HepG2 (cell line): ENCODE results near the gene PSMA7. TPM values are rescaled to one million over a fixed set of nuclear protein-coding genes. Genes with fewer than 3 reads are reported as not detected.

ENCODE experiments used
- ATAC-seq: fragments of 200-7000 bp; cut with Tn5 transposase; 3 replicates; pipeline ENCODE4 v1.9.1; 2020; ENCODE audit warnings: mild to moderate bottlenecking, moderate library complexity
- BruUV-seq: library from RNA; stranded (reverse); fragments of 400-500 nt; replicated peaks from 2 replicates; lab custom pipeline; 2021; lab: Mats Ljungman, UMichigan
- CTCF ChIA-PET: fragments of 300-600 bp; formaldehyde crosslinking; extraction: SDS; loops from one replicate; lab custom pipeline; 2021; ENCODE audit warnings: low total read pairs, inconsistent platforms, low intra/inter-chr PET ratio; lab: Yijun Ruan, JAX
- POLR2A ChIA-PET: fragments of 350-600 bp; sonication (Branson Sonifier 250); formaldehyde crosslinking; loops from one replicate; lab custom pipeline; 2020; ENCODE audit warnings: antibody characterized with exemption, inconsistent platforms; lab: Yijun Ruan, JAX
- DNase-seq: peaks from one replicate; pipeline ENCODE4 v3.0.0-alpha.2; 2015; ENCODE audit warnings: low spot score
- FAIRE-seq: peaks from 3 replicates; lab custom pipeline; 2011; peaks lifted over from hg19 to GRCh38; lab: Jason Lieb, UNC
- H2AFZ ChIP-seq: one replicate; pipeline ENCODE4 v1.6.1; 2011; ENCODE audit warnings: low read length, inconsistent platforms
- H3K27ac ChIP-seq: fragments of 300-600 bp; 3 replicates; pipeline ENCODE4 v1.8.0; 2011; ENCODE audit warnings: mixed run types, mild to moderate bottlenecking, mixed read lengths, low read length, inconsistent platforms; ENCODE audit not compliant: insufficient read depth; ENCODE audit errors: extremely low read length
- H3K27me3 ChIP-seq, 2 experiments: fragments of 200-600 bp in 1 of 2; 2 replicates in 1 of 2; 3 replicates in 1 of 2; pipeline versions ENCODE4 v1.6.0 to v1.8.0; 2011; ENCODE audit warnings: low read length in 2 of 2, mild to moderate bottlenecking in 2 of 2, moderate library complexity in 2 of 2, inconsistent platforms in 1 of 2; ENCODE audit not compliant: insufficient read depth in 2 of 2, control insufficient read depth in 1 of 2
- H3K36me3 ChIP-seq, 2 experiments: fragments of 200-600 bp in 1 of 2; replicated peaks in 1 of 2; 2 replicates in 1 of 2; 3 replicates in 1 of 2; pipeline versions ENCODE4 v1.5.1 to v1.8.0; 2011; ENCODE audit warnings: low read length in 2 of 2, inconsistent platforms in 1 of 2; ENCODE audit not compliant: insufficient read depth in 2 of 2, control insufficient read depth in 1 of 2
- H3K4me1 ChIP-seq: 2 replicates; pipeline ENCODE4 v1.5.1; 2012; ENCODE audit warnings: low read length, inconsistent platforms; ENCODE audit not compliant: insufficient read depth
- H3K4me2 ChIP-seq: 2 replicates; pipeline ENCODE4 v1.6.0; 2011; ENCODE audit warnings: low read depth, low read length, inconsistent platforms
- H3K4me3 ChIP-seq, 3 experiments: fragments of 200-600 bp in 1 of 3; sonication (generic), shearing (Covaris generic) in 1 of 3; replicated peaks in 1 of 3; 2 replicates each; pipeline ENCODE4 v1.5.1; 2011 to 2016; ENCODE audit warnings: low read length in 3 of 3, inconsistent platforms in 2 of 3, low read depth in 2 of 3, mild to moderate bottlenecking in 2 of 3, control low read depth in 1 of 3, mixed read lengths in 1 of 3; ENCODE audit not compliant: insufficient read depth in 1 of 3
- H3K79me2 ChIP-seq: one replicate; pipeline ENCODE4 v1.6.1; 2011; ENCODE audit warnings: low read length, inconsistent platforms; ENCODE audit not compliant: insufficient read depth
- H3K9ac ChIP-seq: 2 replicates; pipeline ENCODE4 v1.6.0; 2011; ENCODE audit warnings: mild to moderate bottlenecking, low read depth, low read length, inconsistent platforms; ENCODE audit not compliant: insufficient read depth
- H3K9me3 ChIP-seq: 2 replicates; pipeline ENCODE4 v1.5.1; 2012; ENCODE audit warnings: mild to moderate bottlenecking, low read length
- H4K20me1 ChIP-seq: 2 replicates; pipeline ENCODE4 v1.6.0; 2011; ENCODE audit warnings: inconsistent platforms, mild to moderate bottlenecking, low read length, moderate library complexity; ENCODE audit not compliant: insufficient read depth
- ARID5B ChIP-seq: IDR thresholded peaks from 2 replicates; pipeline ENCODE4 v1.4.0; 2020; ENCODE audit warnings: mild to moderate bottlenecking, missing genetic modification reagents
- CBX5 ChIP-seq: sonication (generic); formaldehyde crosslinking; IDR thresholded peaks from 2 replicates; pipeline ENCODE4 v1.4.0; 2020; ENCODE audit warnings: missing genetic modification reagents, borderline replicate concordance
- CTCF ChIP-seq: sonication (generic); formaldehyde crosslinking; IDR thresholded peaks from 2 replicates; pipeline ENCODE4 v1.5.0; 2020; ENCODE audit warnings: mild to moderate bottlenecking, missing genetic modification reagents, moderate library complexity
- HMGXB4 ChIP-seq, 2 experiments: sonication (generic) in 1 of 2; formaldehyde crosslinking in 1 of 2; IDR thresholded peaks; 2 replicates each; pipeline versions ENCODE4 v1.4.0 to v1.6.1; 2018 to 2020; ENCODE audit warnings: missing genetic modification reagents in 2 of 2, borderline replicate concordance in 1 of 2, low read depth in 1 of 2, mild to moderate bottlenecking in 1 of 2, missing biosample characterization in 1 of 2
- NR2C2 ChIP-seq: sonication (generic); formaldehyde crosslinking; IDR thresholded peaks from 2 replicates; pipeline ENCODE4 v1.4.0; 2020; ENCODE audit warnings: missing genetic modification reagents, mild to moderate bottlenecking, moderate library complexity, borderline replicate concordance
- RFX1 ChIP-seq: fragments of 450-650 bp; IDR thresholded peaks from 2 replicates; pipeline ENCODE4 v1.6.1; 2017
- SNAPC5 ChIP-seq: sonication (generic); formaldehyde crosslinking; IDR thresholded peaks from 2 replicates; pipeline ENCODE4 v1.8.1; 2023; ENCODE audit warnings: mild to moderate bottlenecking, missing genetic modification reagents, borderline replicate concordance
- STAT5B ChIP-seq: sonication (generic); formaldehyde crosslinking; IDR thresholded peaks from 2 replicates; pipeline ENCODE4 v1.4.0; 2020; ENCODE audit warnings: missing genetic modification reagents
- TFAP4 ChIP-seq: sonication (generic); IDR thresholded peaks from 2 replicates; pipeline ENCODE4 v1.6.1; 2016; ENCODE audit warnings: low read depth, borderline replicate concordance
- THAP11 ChIP-seq: IDR thresholded peaks from 2 replicates; pipeline ENCODE4 v1.6.1; 2016; ENCODE audit warnings: missing biosample characterization, missing genetic modification reagents
- ZNF557 ChIP-seq: sonication (generic); formaldehyde crosslinking; IDR thresholded peaks from 2 replicates; pipeline ENCODE4 v1.4.0; 2020; ENCODE audit warnings: missing genetic modification reagents
- ZNF563 ChIP-seq: sonication (generic); formaldehyde crosslinking; IDR thresholded peaks from 2 replicates; pipeline ENCODE4 v1.8.0; 2022; ENCODE audit warnings: mild to moderate bottlenecking, moderate library complexity, missing genetic modification reagents
- ZNF746 ChIP-seq: sonication (generic); formaldehyde crosslinking; IDR thresholded peaks from 2 replicates; pipeline ENCODE4 v1.8.0; 2022; ENCODE audit warnings: mild to moderate bottlenecking, missing genetic modification reagents
- ZNF761 ChIP-seq: sonication (generic); formaldehyde crosslinking; conservative IDR thresholded peaks from 2 replicates; pipeline ENCODE4 v1.4.0; 2020; ENCODE audit warnings: mild to moderate bottlenecking, missing genetic modification reagents
- ZSCAN29 ChIP-seq: sonication (generic); formaldehyde crosslinking; conservative IDR thresholded peaks from 2 replicates; pipeline ENCODE4 v1.4.0; 2020; ENCODE audit warnings: mild to moderate bottlenecking, missing genetic modification reagents
- WGBS: methylation state at CpG from one replicate; pipeline ENCODE4 v1.1.6; 2017; ENCODE audit warnings: low lambda C conversion rate; 5-methylcytosine and 5-hydroxymethylcytosine counted together
- in situ Hi-C: cut with HindIII; loops from 2 replicates; pipeline ENCODE4 v1.10.0; 2017; ENCODE audit warnings: low pct_unique_long_range_greater_than_20kb; ENCODE audit not compliant: extremely low pct_ligation_motif_present
- intact Hi-C: fragments of 100-400 bp; cut with micrococcal nuclease; formaldehyde crosslinking; loops from one replicate; pipeline ENCODE4 v1.10.0; 2022; ENCODE audit not compliant: unreplicated experiment
- polyA plus RNA-seq, 8 experiments: library from polyadenylated mRNA; depleted of rRNA in 3 of 8; stranded (reverse) in 7 of 8; unstranded in 1 of 8; fragments of >200 nt; fragmentation: Illumina TruSeq in 4 of 8; extraction: Trizol in 4 of 8; gene quantifications; 2 replicates each; pipeline versions ENCODE4 v1.2.1 to v1.2.3, GENCODE V29; 2011 to 2016; ENCODE audit warnings: low read depth in 4 of 8, missing spikeins in 1 of 8, mixed read lengths in 1 of 8; ENCODE audit not compliant: insufficient read depth in 1 of 8
- total RNA-seq, 5 experiments: library from RNA; depleted of rRNA; stranded (reverse); fragments of >200 nt; fragmentation: Illumina TruSeq; extraction: Trizol; gene quantifications; 2 replicates each; pipeline ENCODE4 v1.2.3, GENCODE V29; 2016; ENCODE audit warnings: low read depth in 1 of 5

The PSMA7 gene
- total and polyA plus RNA-seq, 2 of the 13 experiments (the other 11 are each of a cell fraction or from before 2014, with no cell fraction given): 531 to 631 TPM

GRCh38 chr20:62114894-62115293, 28.3 kb downstream of the PSMA7 start (continued):
- no peak for TF ChIP-seq ARID5B (CRISPR knock-in tag)
- no peak for TF ChIP-seq SNAPC5 (CRISPR knock-in tag)
- TF ChIP-seq CTCF (CRISPR knock-in tag): no peak
- no peak for TF ChIP-seq ZNF761 (CRISPR knock-in tag)

- CTCF ChIA-PET: no interaction called here
- H2AFZ ChIP-seq: no peak overlapping the region
- ATAC-seq (no peak), DNase-seq (no peak), FAIRE-seq (no peak)
- in situ Hi-C loops: no loop called here
- intact Hi-C loops: no loop called here
- H3K79me2 ChIP-seq: no peaks in the 10 kb centered on the region
- no peak overlapping the region for H3K4me2 ChIP-seq
- H3K27me3 ChIP-seq: peaks cover 6 to 32% of the 10 kb centered on the region in 2 experiments
- H3K36me3 ChIP-seq: no peaks in the 10 kb centered on the region
- H3K9me3 ChIP-seq: peaks cover 35% of the 10 kb centered on the region
- no TSS peak for BruUV-seq
- POLR2A ChIA-PET: interaction anchor here (1.1 to 1.7 kb wide), 2 partner anchors 9 to 45 kb away, joined by 3 to 4 read pairs; partner anchors contain the start of gene LSM14B
- no peak overlapping the region for H3K4me3 ChIP-seq
- H3K27ac ChIP-seq: no peak overlapping the region
- no peaks in the 10 kb centered on the region for H4K20me1 ChIP-seq
- H3K4me1 ChIP-seq: peaks cover 17% of the 10 kb centered on the region
- no peak overlapping the region for H3K9ac ChIP-seq
- 36% methylated on average over 6 of the region's 6 CpGs for WGBS
- TF ChIP-seq STAT5B (CRISPR knock-in tag) (no peak), ZSCAN29 (CRISPR knock-in tag) (no peak), RFX1 (no peak), HMGXB4 (CRISPR knock-in tag; IDR thresholded peaks at IDR 0.05; ENCODE audit: borderline replicate concordance in 1 of 2, low read depth in 1 of 2) (no peak), NR2C2 (CRISPR knock-in tag) (no peak), ZNF557 (CRISPR knock-in tag) (no peak), ZNF563 (0 out of 2 replicates have a peak, but pooled peaks have one; percentile 16), TFAP4 (no peak), ZNF746 (CRISPR knock-in tag) (no peak), CBX5 (CRISPR knock-in tag) (no peak), THAP11 (CRISPR knock-in tag) (no peak)
Observed at GRCh38 chr20:62112368-62112767, 30.8 kb downstream of the PSMA7 start.
